CD4-positive, alpha-beta T cell (primary cell): ENCODE results near the gene PGBD5. TPM values are rescaled to one million over a fixed set of nuclear protein-coding genes. Genes with fewer than 3 reads are reported as not detected.

Source experiments
- ATAC-seq: fragments of 200-7000 bp; cut with Tn5 transposase; one replicate; pipeline ENCODE4 v1.10.0; 2022; ENCODE audit warnings: mild to moderate bottlenecking; ENCODE audit not compliant: poor library complexity
- CTCF ChIA-PET: fragments of 350-600 bp; sonication (Branson Sonifier 250); formaldehyde crosslinking; loops from one replicate; lab custom pipeline; 2021; ENCODE audit warnings: antibody characterized with exemption, inconsistent platforms; lab: Charles Lee
- POLR2A ChIA-PET: fragments of 350-600 bp; sonication (Branson Sonifier 250); formaldehyde crosslinking; loops from one replicate; lab custom pipeline; 2021; ENCODE audit warnings: antibody characterized with exemption, inconsistent platforms; lab: Charles Lee
- DNase-seq, 14 experiments: peaks; one replicate each; pipeline ENCODE4 v3.0.0-alpha.2; 2013 to 2020; ENCODE audit warnings: mixed read lengths in 2 of 14
- H3K27ac ChIP-seq, 2 donors: one replicate each; pipeline versions ENCODE4 v1.5.1 to v1.7.0; 2013; ENCODE audit warnings: low read length in 2 of 2, low read depth in 1 of 2, mild to moderate bottlenecking in 1 of 2
- H3K27me3 ChIP-seq, 2 experiments: 1 replicate in 1 of 2; 2 replicates in 1 of 2; pipeline versions ENCODE4 v1.6.1 to v1.7.0; 2013; ENCODE audit warnings: low read length in 2 of 2, control low read depth in 1 of 2, mild to moderate bottlenecking in 1 of 2, moderate library complexity in 1 of 2; ENCODE audit not compliant: insufficient read depth in 2 of 2, control insufficient read depth in 1 of 2
- H3K36me3 ChIP-seq: one replicate; pipeline ENCODE4 v1.6.1; 2013; ENCODE audit warnings: low read length, control low read depth; ENCODE audit not compliant: insufficient read depth
- H3K4me1 ChIP-seq: one replicate; pipeline ENCODE4 v1.6.1; 2013; ENCODE audit warnings: low read length, control low read depth; ENCODE audit not compliant: insufficient read depth
- H3K4me3 ChIP-seq: one replicate; pipeline ENCODE4 v1.5.1; 2013; ENCODE audit warnings: mild to moderate bottlenecking, low read length, moderate library complexity
- H3K9me3 ChIP-seq, 2 experiments: 1 replicate in 1 of 2; 2 replicates in 1 of 2; pipeline versions ENCODE4 v1.6.1 to v1.7.0; 2013; ENCODE audit warnings: low read length in 2 of 2, mild to moderate bottlenecking in 2 of 2, control low read depth in 1 of 2, moderate library complexity in 1 of 2; ENCODE audit not compliant: control insufficient read depth in 1 of 2, insufficient read depth in 1 of 2
- H3K27ac Mint-ChIP-seq: one replicate; pipeline ENCODE4 v1.8.0; 2020; ENCODE audit warnings: mixed read lengths
- H3K27me3 Mint-ChIP-seq: one replicate; pipeline ENCODE4 v1.8.0; 2021; ENCODE audit warnings: mixed read lengths
- H3K36me3 Mint-ChIP-seq: one replicate; pipeline ENCODE4 v1.8.0; 2021; ENCODE audit warnings: low read depth, mixed read lengths
- H3K4me1 Mint-ChIP-seq: one replicate; pipeline ENCODE4 v1.8.0; 2021; ENCODE audit warnings: low read depth, mixed read lengths
- H3K4me3 Mint-ChIP-seq: one replicate; pipeline ENCODE4 v1.8.0; 2020; ENCODE audit warnings: mild to moderate bottlenecking, mixed read lengths
- H3K9me3 Mint-ChIP-seq: one replicate; pipeline ENCODE4 v1.8.0; 2020; ENCODE audit warnings: mixed read lengths
- CTCF ChIP-seq: fragments of 200-600 bp; IDR thresholded peaks from one replicate; pipeline ENCODE4 v1.8.0; 2022; ENCODE audit warnings: antibody characterized with exemption, mild to moderate bottlenecking
- intact Hi-C, 2 experiments: fragments of 100-400 bp; cut with DNase I in 1 of 2; cut with micrococcal nuclease in 1 of 2; formaldehyde crosslinking; loops; one replicate each; pipeline versions ENCODE4 v1.15.1 to v1.9.0; 2023 to 2025; cut with DNase I, micrococcal nuclease
- total RNA-seq, 174 experiments: library from RNA in 2 of 174; stranded (reverse) in 2 of 174; gene quantifications; one replicate each; pipeline ENCODE4 v1.2.3 and lab custom pipeline; 2021 to 2026

Gene PGBD5
- total RNA-seq, 2 experiments from 2014 or later = not detected

GRCh38 chr1:230289350-230289644 is 136.8 kb downstream of the PGBD5 start:
- no peak for TF ChIP-seq CTCF

GRCh38 chr1:230288641-230289349 is 137.3 kb downstream of the PGBD5 start:
- no peak for ATAC-seq
- H3K27ac Mint-ChIP-seq = no peak overlapping the region
- no peak for DNase-seq
- H3K36me3 Mint-ChIP-seq = no peaks in the 10 kb centered on the region
- POLR2A ChIA-PET = no interaction called here
- no peak overlapping the region for H3K4me3 Mint-ChIP-seq
- no peaks in the 10 kb centered on the region for H3K36me3 ChIP-seq
- H3K4me1 Mint-ChIP-seq = no peaks in the 10 kb centered on the region
- H3K9me3 ChIP-seq = no peaks in the 10 kb centered on the region
- peaks cover 0 to 3% of the 10 kb centered on the region in 2 experiments for H3K27me3 ChIP-seq
- H3K9me3 Mint-ChIP-seq = no peaks in the 10 kb centered on the region
- no peak overlapping the region for H3K4me3 ChIP-seq
- no peaks in the 10 kb centered on the region for H3K4me1 ChIP-seq
- intact Hi-C loops = no loop called here
- no peak overlapping the region for H3K27ac ChIP-seq
- TF ChIP-seq CTCF = no peak
- H3K27me3 Mint-ChIP-seq = peaks cover 23% of the 10 kb centered on the region
- CTCF ChIA-PET = interaction anchor here (0.6 kb wide), 1 partner anchor 11 kb away, joined by 3 read pairs; no protein-coding TSS in a partner anchor

More at GRCh38 chr1:230289350-230289644, 136.8 kb downstream of the PGBD5 start:
- DNase-seq = no peak
- peaks cover 27% of the 10 kb centered on the region for H3K27me3 Mint-ChIP-seq
- H3K9me3 ChIP-seq = no peaks in the 10 kb centered on the region
- H3K4me3 Mint-ChIP-seq = no peak overlapping the region
- no peak overlapping the region for H3K27ac Mint-ChIP-seq
- H3K9me3 Mint-ChIP-seq = no peaks in the 10 kb centered on the region
- peaks cover 0 to 3% of the 10 kb centered on the region in 2 experiments for H3K27me3 ChIP-seq
- no peaks in the 10 kb centered on the region for H3K4me1 ChIP-seq
- intact Hi-C loops = no loop called here
- H3K36me3 Mint-ChIP-seq = no peaks in the 10 kb centered on the region
- no peak for ATAC-seq
- no peak overlapping the region for H3K27ac ChIP-seq
- ChIA-PET POLR2A (no interaction called here), CTCF (no interaction called here)
- H3K36me3 ChIP-seq = no peaks in the 10 kb centered on the region
- no peak overlapping the region for H3K4me3 ChIP-seq
- no peaks in the 10 kb centered on the region for H3K4me1 Mint-ChIP-seq

- no peak overlapping the region for H3K27ac Mint-ChIP-seq
- no peaks in the 10 kb centered on the region for H3K4me1 Mint-ChIP-seq
- no peak overlapping the region for H3K4me3 ChIP-seq
- H3K36me3 Mint-ChIP-seq = no peaks in the 10 kb centered on the region
- intact Hi-C loops = no loop called here
- no peaks in the 10 kb centered on the region for H3K36me3 ChIP-seq
- no peak overlapping the region for H3K27ac ChIP-seq
- DNase-seq (no peak), ATAC-seq (no peak)
- no peak overlapping the region for H3K4me3 Mint-ChIP-seq
- no peaks in the 10 kb centered on the region for H3K9me3 Mint-ChIP-seq
- TF ChIP-seq CTCF = no peak
- CTCF ChIA-PET = no interaction called here
- POLR2A ChIA-PET = no interaction called here
- peaks cover 14% of the 10 kb centered on the region for H3K27me3 Mint-ChIP-seq
- H3K4me1 ChIP-seq = no peaks in the 10 kb centered on the region
- H3K27me3 ChIP-seq = peaks cover 0 to 3% of the 10 kb centered on the region in 2 experiments
- H3K9me3 ChIP-seq = no peaks in the 10 kb centered on the region
These were observed 138.3 kb downstream of the PGBD5 start for GRCh38 chr1:230287674-230288315.
